Astrocyte (in vitro differentiated cells and primary cell): ENCODE results near the gene ZFYVE19. TPM values are rescaled to one million over a fixed set of nuclear protein-coding genes. Genes with fewer than 3 reads are reported as not detected.

ENCODE experiments used
- DNase-seq: peaks from one replicate; pipeline ENCODE4 v3.0.0-alpha.2; 2010; ENCODE audit warnings: low read depth
- FAIRE-seq: peaks from 2 replicates; lab custom pipeline; 2011; peaks lifted over from hg19 to GRCh38; lab: Jason Lieb, UNC
- H2AFZ ChIP-seq: 2 replicates; pipeline ENCODE4 v1.6.0; 2012; ENCODE audit warnings: low read depth, low read length, inconsistent platforms
- H3K27ac ChIP-seq: 2 replicates; pipeline ENCODE4 v1.5.1; 2011; ENCODE audit warnings: low read depth, low read length, inconsistent platforms
- H3K27me3 ChIP-seq: 2 replicates; pipeline ENCODE4 v1.6.0; 2011; ENCODE audit warnings: low read length, inconsistent platforms; ENCODE audit not compliant: insufficient read depth
- H3K36me3 ChIP-seq: 2 replicates; pipeline ENCODE4 v1.5.1; 2011; ENCODE audit warnings: low read length, inconsistent platforms; ENCODE audit not compliant: insufficient read depth
- H3K4me1 ChIP-seq: 2 replicates; pipeline ENCODE4 v1.5.1; 2011; ENCODE audit warnings: low read length, inconsistent platforms; ENCODE audit not compliant: insufficient read depth
- H3K4me2 ChIP-seq: 2 replicates; pipeline ENCODE4 v1.6.0; 2012; ENCODE audit warnings: low read length, inconsistent platforms
- H3K4me3 ChIP-seq: 2 replicates; pipeline ENCODE4 v1.5.1; 2011; ENCODE audit warnings: low read depth, mild to moderate bottlenecking, low read length, inconsistent platforms; ENCODE audit not compliant: insufficient read depth
- H3K79me2 ChIP-seq: 2 replicates; pipeline ENCODE4 v1.6.0; 2012; ENCODE audit warnings: mild to moderate bottlenecking, low read length, inconsistent platforms; ENCODE audit not compliant: insufficient read depth
- H3K9ac ChIP-seq: 2 replicates; pipeline ENCODE4 v1.6.0; 2012; ENCODE audit warnings: mild to moderate bottlenecking, low read length, inconsistent platforms
- H3K9me3 ChIP-seq: 2 replicates; pipeline ENCODE4 v1.5.1; 2012; ENCODE audit warnings: low read depth, mild to moderate bottlenecking, low read length, inconsistent platforms; ENCODE audit not compliant: insufficient read depth
- H4K20me1 ChIP-seq: 2 replicates; pipeline ENCODE4 v1.6.0; 2012; ENCODE audit warnings: low read length, inconsistent platforms; ENCODE audit not compliant: insufficient read depth
- H3K27ac Mint-ChIP-seq: one replicate; pipeline ENCODE4 v1.8.0; 2021; ENCODE audit warnings: mild to moderate bottlenecking, mixed read lengths; ENCODE audit not compliant: unreplicated experiment
- H3K27me3 Mint-ChIP-seq: one replicate; pipeline ENCODE4 v1.8.0; 2021; ENCODE audit warnings: low read depth, mixed read lengths; ENCODE audit not compliant: unreplicated experiment
- H3K36me3 Mint-ChIP-seq: one replicate; pipeline ENCODE4 v1.8.0; 2021; ENCODE audit warnings: low read depth, mixed read lengths; ENCODE audit not compliant: unreplicated experiment
- H3K4me1 Mint-ChIP-seq: one replicate; pipeline ENCODE4 v1.8.0; 2021; ENCODE audit warnings: low read depth, mixed read lengths; ENCODE audit not compliant: unreplicated experiment
- H3K4me3 Mint-ChIP-seq: one replicate; pipeline ENCODE4 v1.8.0; 2021; ENCODE audit warnings: mild to moderate bottlenecking, moderate library complexity, mixed read lengths; ENCODE audit not compliant: unreplicated experiment
- H3K9me3 Mint-ChIP-seq: one replicate; pipeline ENCODE4 v1.8.0; 2021; ENCODE audit warnings: mild to moderate bottlenecking, mixed read lengths; ENCODE audit not compliant: unreplicated experiment
- CTCF ChIP-seq: IDR thresholded peaks from 2 replicates; pipeline ENCODE4 v1.5.1; 2011; ENCODE audit warnings: low read depth, mild to moderate bottlenecking, inconsistent platforms, low read length, moderate library complexity; ENCODE audit not compliant: insufficient read depth
- EZH2 ChIP-seq: IDR thresholded peaks from 2 replicates; pipeline ENCODE4 v1.6.1; 2012; ENCODE audit warnings: mild to moderate bottlenecking, low read length, inconsistent platforms; ENCODE audit not compliant: insufficient read depth
- total RNA-seq: library from RNA; stranded (reverse); gene quantifications from 2 replicates; pipeline ENCODE4 v1.2.1, GENCODE V29; 2021

ZFYVE19 gene
- total RNA-seq, 1 donor from 2014 or later = 13.0 TPM

GRCh38 chr15:40823572-40824343 lies 16.9 kb downstream of the ZFYVE19 start:
- peaks cover 3% of the 10 kb centered on the region for H3K27me3 Mint-ChIP-seq
- no peaks in the 10 kb centered on the region for H3K79me2 ChIP-seq
- no peak overlapping the region for H3K27ac ChIP-seq
- DNase-seq (no peak), FAIRE-seq (no peak)
- no peaks in the 10 kb centered on the region for H3K9me3 ChIP-seq
- H3K4me3 ChIP-seq = no peak overlapping the region
- H3K36me3 ChIP-seq = no peaks in the 10 kb centered on the region
- no peak overlapping the region for H3K4me2 ChIP-seq
- H3K4me3 Mint-ChIP-seq = no peak overlapping the region
- H3K9me3 Mint-ChIP-seq = no peaks in the 10 kb centered on the region
- H3K9ac ChIP-seq = no peak overlapping the region
- peaks cover 7% of the 10 kb centered on the region for H3K27me3 ChIP-seq
- no peak overlapping the region for H3K27ac Mint-ChIP-seq
- no peak for TF ChIP-seq EZH2
- TF ChIP-seq CTCF = no peak
- peaks cover 9% of the 10 kb centered on the region for H3K4me1 Mint-ChIP-seq
- H4K20me1 ChIP-seq = no peaks in the 10 kb centered on the region
- H3K36me3 Mint-ChIP-seq = no peaks in the 10 kb centered on the region
- H2AFZ ChIP-seq = no peak overlapping the region
- H3K4me1 ChIP-seq = no peaks in the 10 kb centered on the region

GRCh38 chr15:40825661-40826422 lies 19.0 kb downstream of the ZFYVE19 start:
- Mint-ChIP-seq H3K4me3 (no peak overlapping the region), H3K9me3 (no peaks in the 10 kb centered on the region), H3K4me1 (peaks cover 9% of the 10 kb centered on the region), H3K27me3 (peaks cover 3% of the 10 kb centered on the region), H3K27ac (no peak overlapping the region), H3K36me3 (no peaks in the 10 kb centered on the region)
- Histone ChIP-seq H3K9me3 (no peaks in the 10 kb centered on the region), H2AFZ (no peak overlapping the region), H4K20me1 (no peaks in the 10 kb centered on the region), H3K79me2 (no peaks in the 10 kb centered on the region), H3K27me3 (peaks cover 10% of the 10 kb centered on the region), H3K4me2 (no peak overlapping the region), H3K27ac (no peak overlapping the region), H3K4me1 (no peaks in the 10 kb centered on the region), H3K9ac (no peak overlapping the region), H3K4me3 (no peak overlapping the region), H3K36me3 (no peaks in the 10 kb centered on the region)
- FAIRE-seq = no peak
- TF ChIP-seq CTCF = no peak
- no peak for TF ChIP-seq EZH2
- DNase-seq = no peak
